Stimulated activated CD8-positive, alpha-beta memory T cell treated with anti-CD3 and anti-CD28 coated beads, Interleukin-2, amount 100 ng/mL, for 1 hour (primary cell): Measurements from ENCODE around the gene RP9.
A peak's percentile ranks its signal among the peaks of the same experiment; 100 is the strongest.

Experiments
- DNase-seq, 2 donors: peaks; one replicate each; pipeline ENCODE4 v3.0.0-alpha.2; 2020; ENCODE audit warnings: low read depth in 2 of 2

The RP9 gene, protein sequence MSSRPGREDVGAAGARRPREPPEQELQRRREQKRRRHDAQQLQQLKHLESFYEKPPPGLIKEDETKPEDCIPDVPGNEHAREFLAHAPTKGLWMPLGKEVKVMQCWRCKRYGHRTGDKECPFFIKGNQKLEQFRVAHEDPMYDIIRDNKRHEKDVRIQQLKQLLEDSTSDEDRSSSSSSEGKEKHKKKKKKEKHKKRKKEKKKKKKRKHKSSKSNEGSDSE

DNA sequence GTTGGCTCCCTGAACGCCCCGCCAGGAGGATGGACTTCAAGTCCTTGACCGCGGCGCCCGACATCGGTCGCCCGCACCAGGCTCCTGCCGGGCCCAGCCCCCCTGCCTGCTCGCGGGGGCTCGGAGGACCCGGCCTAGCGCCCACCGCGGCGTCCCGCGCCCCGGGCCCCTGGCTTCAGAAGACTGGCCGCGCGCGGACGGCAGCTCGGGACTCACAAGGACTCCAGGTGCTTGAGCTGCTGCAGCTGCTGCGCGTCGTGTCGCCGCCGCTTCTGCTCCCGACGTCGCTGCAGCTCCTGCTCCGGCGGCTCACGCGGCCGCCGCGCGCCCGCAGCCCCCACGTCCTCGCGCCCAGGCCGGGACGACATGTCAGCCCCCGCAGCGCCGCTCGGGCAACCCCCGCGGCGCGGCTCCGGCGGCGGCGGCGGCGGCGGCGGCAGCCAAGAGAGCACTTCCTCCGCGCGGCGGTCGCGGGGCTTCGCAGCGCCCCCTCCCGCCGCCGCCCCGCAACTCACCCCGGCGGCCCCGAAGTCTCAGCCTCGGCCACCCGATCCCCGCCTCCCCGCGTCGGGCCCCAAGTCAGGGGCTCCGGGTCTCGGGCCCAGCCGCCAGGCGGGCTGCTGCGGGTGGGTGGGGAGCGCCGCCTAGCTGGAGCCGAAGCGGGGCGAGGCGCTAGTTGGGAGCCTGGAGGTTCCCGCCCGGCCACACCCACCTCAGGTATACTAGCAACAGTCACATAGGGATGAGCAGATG, at the start of gene RP9:
Gene RP9, minus strand, starts transcription at position 400 of the 753 bp plus-strand sequence. Its CDS starts 32 bp downstream, at position 368.
- peak; percentile 41 to 63 for DNase-seq

DNA sequence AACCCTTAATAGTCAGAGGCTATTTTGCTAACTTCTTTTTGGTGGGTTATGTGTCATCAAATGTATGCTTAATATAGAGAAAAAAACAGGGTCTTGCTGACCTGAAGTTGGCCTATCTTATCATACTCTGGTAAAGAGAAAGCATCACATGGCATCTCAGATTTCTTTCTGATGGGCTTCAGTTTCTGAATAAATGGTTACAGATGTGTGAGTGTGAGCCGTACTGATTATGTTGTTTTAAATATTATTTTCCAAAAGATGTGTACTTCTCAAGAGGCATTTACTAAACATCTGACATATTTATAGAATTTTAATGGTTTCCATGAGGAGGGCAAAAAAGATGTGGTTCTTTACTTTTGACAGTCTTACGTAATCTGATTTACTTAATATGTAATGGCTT, 48.6 kb upstream of the RP9 start:
- no peak for DNase-seq

DNA sequence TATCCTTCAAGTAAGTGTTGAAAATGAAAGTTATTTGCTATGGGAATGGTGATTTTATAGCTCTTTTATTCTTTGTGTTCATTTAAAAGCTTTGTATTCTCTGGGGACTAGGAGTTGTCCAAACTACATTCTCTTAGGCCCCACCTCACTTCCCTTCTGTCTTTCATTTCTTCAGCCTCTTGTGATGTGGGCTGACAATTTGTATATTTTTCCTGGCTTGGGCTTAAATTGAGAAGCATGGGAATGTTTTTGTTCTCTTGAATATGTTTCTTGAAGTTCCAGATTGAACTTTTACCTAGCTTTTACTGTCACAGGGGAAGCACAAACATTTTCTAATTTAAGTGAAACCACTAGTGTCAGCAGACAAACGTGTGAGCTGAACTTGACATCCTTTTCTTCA, 48.1 kb upstream of the RP9 start:
- DNase-seq = no peak

DNA sequence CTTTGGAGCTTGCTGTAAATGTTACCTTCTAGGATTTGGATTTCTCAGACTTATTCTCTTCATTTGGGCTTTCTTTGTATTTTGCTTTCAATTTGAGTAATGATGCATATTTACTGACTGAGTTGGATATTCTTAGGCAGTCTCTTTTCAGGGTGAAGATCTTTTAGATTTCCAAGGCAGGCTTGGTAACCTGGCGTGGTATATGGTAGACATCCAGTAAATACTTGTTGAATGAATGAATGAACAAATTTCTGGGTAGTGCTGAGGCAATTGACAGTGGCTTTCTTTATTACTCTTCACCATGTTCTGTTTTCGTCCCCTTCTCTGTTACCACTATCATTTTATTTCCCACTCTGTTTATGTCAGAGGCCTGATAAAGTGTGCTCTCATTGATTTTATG, 47.2 kb upstream of the RP9 start:
- DNase-seq = no peak

DNA sequence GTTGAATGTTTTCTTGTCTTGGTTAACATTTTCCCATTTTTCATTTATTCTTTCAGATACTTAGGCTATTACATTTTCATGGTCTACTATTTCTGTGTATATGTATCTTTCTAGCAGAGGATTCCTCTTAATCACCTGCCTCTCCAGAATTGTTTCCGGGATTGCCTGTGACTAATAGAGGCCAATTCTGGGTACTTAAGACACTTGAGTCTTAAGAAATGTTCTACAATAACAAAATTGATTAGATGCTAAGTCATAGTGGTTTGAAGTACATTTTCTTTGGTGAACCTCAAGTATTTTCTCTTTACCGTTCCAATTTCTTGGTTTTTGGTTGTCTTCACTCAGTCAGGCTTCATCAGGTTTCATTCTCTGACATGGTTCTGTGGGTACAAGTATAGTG, 46.6 kb upstream of the RP9 start:
- no peak for DNase-seq

DNA sequence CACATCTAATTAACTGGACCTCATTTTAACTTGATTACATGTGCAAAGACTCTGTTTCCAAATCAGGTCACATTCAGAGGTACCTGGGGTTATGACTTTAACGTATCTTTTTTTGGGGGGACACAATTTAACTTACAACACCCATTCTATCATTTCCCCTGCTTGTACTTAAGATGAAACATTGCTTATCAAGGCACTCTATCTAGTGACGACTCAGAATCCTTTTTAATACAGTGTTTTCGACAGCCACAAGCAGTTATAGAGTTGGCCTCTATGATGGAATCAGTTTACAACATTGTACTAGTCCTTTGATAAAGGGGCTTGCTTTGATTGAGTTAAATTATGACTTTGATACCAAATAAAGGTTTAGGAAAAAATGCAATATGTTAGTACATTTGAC, 42.9 kb upstream of the RP9 start:
- DNase-seq = no peak

DNA sequence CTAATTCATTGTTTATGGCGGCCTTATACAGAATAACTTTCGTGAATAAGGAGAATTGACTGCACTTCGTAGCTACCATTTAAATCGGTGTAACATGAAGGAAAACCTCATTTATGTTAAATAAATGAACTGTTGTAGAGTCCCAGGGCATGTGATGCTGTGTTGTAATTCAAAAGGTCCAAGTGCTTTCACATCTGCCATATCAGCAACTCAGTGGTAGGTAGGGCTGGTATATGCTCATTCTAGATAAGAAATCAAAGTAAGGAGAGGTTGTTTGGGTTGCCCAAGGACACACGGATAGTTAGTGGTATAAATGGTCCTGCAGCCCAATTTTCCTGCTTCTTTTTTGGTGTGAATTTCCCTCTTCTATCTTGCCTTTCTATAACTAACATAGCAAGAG, 36.0 kb upstream of the RP9 start:
- no peak for DNase-seq

DNA sequence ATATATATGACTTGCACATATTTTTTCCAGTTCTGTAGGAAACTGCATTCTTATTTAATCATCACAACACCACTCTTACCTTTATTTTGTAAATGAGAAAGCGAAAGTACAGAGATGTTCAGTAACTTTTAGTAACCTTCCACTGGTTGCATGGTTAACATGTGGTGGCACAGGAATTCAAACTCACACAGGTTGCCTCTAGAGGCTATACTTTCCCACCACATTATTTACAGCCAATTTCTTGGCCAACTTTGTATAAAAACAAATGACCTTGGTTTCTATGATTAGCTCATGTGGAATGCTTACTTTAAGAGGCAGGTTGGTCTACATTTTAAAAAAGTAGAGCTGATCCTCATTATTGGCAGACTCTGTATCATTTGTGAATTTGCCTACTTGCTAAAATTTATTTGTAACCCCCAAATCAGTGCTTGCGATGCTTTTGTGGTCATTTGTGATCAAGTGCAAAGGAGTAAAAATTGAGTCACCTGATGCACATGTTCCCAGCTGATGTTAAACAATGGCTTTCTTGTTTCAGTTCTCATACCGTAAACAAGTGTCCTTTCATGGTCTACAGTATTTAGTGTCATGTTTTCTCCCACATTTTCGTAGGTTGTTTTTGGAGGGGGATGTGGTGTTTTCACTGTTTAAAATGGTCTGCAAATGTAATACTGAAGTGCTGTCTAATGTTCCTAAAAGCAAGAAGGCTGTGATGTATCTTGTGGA, 35.0 kb upstream of the RP9 start:
- no peak for DNase-seq

DNA sequence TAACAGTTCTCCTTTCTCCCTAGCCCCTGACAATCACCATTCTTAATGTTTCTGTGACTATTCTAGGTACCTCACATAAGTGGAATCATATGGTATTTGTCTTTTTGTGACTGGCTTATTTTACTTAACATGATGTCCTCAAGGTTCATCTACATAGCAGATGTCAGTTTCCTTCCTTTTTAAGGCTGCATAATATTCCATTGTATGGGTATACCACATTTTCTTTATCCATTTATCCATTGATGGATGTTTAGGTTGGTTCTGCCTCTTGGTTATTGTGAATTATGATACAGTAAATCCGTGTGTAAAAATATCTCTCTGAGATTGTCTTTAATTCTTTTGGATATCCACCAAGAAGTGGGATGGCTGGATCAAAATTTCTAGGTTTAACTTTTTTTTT, 33.4 kb upstream of the RP9 start:
- no peak for DNase-seq

DNA sequence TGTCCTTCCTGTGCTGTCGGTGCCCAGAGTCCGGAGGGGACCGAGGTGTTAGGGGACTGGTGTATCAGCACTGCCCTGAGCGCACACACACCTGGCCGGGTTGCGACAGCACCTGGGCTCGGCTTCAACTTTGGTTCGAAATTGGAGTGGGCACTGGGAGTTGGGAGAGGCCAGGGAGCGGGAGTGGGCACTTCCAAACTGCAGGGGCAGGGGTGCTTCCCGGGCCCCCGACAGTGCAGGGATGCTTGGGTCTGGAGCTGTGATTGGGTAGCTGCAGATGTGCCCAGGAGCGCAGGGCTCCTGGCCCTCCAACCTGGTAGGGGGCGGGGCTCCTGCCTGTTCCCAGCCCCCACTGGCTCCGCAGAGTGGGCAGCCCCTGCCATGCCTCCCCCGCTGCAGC, 27.9 kb upstream of the RP9 start:
- no peak for DNase-seq

DNA sequence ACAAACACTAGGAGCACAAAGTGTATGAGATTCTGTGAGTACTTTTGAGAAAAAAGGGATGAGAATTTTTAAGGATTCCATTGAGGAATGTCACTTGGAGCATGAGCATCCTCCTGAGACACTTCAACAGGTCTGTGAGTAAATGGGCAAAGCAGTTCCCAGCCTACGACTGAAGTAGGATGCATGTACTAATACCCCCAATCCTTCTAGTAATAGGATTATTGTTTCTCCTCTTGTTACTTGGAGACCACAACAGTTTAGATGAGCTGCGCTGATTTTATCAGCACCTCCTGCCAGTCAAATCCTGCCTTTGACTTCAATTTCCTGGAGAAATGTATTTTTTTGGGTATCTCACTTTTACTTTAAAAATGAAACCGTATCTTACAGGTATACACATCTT, 21.0 kb upstream of the RP9 start:
- no peak for DNase-seq

DNA sequence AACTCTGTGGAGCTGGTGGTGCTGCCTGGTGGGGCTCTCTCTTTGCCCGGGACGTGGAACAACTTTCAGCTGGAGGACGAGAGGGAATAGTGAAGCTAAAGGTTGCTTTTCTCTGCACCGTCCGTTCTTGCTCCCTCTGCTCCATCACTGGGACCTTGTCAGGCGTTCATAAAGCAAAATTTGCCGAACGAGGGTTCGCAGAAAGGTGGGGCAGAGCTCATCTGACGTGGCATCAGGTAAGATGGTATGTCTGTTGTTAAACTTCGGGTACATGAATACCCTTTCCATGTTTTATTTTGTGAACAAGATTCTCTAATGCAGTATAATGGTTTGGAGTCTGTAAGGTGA, 20.6 kb upstream of the RP9 start:
- DNase-seq = no peak

DNA sequence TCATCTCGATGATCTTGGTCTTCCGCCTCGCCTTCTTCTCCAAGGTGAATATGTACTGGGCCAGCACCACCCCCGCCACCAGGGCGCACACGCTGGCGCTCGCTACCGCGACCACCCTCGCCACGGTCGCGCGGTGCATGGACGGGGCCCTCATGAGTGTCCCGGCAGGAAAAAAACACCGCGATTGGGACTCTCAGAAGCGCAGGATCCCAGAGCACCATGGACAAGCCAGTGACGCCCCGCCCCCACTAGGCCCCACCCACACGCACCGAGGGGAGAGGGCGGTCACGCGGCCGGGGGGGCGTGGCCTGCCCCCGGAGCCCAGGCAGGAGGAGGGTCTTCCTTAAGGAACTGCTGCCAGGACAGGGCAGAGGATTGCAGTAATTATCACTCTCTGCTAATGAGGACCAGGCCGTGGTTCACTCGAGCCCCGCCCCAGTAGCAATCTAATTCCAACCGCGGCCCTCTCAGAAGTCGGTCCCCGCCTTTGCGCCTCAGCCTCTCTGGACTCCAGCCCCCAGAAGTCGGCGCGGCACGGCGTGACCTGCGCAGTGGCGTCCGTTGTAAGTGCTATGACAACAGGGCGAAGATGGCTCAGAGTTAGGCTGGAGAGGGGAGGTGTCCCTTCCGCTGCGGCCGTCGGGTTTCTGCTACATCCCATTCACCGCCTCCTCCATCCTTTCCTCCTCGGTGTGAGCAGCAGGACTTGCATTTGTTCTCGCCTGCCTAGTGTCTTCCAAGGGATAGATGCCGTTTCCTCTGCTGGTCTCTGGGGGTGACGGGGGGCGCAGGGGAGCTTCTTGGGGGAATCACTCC, 20.0 kb upstream of the RP9 start, which contains the start of gene BBS9:
Gene BBS9, plus strand, starts transcription at position 575 of the 816 bp plus-strand sequence. CDS start 16,689 bp downstream, outside the sequence.
- peak; percentile 73 to 78 for DNase-seq

DNA sequence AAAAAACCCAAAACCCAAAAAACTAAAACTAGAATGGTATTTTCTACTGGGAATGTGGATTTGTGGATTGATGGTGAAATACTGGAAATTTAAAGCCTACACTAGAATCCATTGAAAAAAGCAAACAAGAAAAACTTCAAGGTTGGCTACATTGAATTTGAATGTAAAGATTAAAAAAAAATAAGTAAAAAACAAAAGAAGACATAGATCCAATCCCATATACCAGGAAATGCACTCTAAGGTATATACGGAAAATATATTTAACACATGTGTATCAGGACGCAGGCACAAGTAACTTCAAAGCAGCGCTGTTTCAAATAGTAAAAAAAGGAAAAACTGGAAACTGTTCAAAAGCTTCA, 19.4 kb upstream of the RP9 start:
- no peak for DNase-seq

DNA sequence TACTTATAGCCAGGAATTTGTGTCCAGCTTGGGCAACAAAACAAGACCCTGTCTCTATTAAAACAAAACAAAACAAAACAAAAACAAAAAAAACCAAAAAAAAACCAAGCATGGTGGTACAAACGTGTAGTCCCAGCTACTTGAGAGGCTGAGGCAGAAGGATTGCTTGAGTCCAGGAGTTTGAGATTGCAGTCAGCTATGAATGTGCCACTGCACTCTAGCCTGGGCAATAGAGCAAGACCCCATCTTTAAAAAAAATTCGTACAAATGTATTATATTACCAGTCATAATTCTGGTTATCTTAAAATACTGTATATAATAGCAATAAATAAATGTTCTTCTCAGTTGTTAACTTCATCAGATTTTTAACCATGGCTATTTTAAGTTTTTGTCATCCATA, 17.9 kb upstream of the RP9 start:
- DNase-seq = no peak

DNA sequence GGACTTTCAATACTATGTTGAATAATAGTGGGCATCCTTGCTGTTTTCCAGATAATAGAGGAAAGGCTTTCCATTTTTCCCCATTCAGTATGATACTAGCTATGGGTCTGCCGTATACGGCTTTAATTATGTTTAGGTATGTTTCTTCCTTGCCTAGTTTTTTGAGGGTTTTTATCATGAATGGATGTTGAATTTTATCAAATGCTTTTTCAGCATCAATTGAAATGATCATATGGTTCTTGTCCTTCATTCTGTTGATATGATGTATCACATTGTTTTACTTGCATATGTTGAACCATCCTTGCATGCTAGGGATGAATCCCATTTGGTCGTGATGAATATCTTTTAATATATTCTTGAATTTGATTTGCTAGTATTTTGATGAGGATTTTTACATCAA, 9.2 kb upstream of the RP9 start:
- no peak for DNase-seq

DNA sequence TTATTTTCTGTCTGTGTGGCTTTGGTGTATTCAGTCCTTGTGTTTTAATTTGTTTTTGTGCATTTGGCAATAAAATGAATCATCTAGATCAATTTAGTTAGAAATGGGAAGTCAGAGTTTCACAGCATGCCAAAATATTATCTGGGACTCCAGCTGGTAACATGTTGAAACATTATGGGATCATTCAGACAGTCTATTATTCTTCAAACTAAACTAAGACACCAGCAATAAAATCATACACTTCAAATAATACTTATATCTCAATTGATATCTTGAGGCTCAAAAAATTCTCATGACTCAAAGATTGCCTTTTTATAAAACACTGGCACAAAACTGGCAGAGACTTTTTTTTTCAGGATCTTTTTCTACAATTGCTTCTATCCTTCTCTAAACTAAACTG, 5.8 kb upstream of the RP9 start:
- DNase-seq = no peak

DNA sequence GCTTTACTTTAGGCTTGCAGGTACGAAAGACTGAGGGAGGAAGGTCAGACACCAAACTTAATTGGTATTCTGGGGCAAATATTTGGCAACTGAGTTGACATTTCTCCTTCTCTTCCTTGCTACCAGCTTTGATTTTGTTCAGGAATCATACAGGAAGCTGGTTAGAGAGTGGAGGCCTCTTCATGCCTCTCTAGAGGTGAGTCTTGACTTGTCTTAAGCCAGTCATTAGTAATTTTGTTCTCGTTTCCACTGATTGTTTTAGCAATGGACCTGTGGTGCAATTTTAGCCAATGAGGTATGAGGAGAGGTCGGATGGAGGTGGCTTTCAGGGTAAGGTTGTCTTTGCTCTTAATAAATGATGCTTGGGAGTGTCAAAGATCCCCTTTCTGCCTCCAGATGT, 2.4 kb upstream of the RP9 start:
- no peak for DNase-seq

DNA sequence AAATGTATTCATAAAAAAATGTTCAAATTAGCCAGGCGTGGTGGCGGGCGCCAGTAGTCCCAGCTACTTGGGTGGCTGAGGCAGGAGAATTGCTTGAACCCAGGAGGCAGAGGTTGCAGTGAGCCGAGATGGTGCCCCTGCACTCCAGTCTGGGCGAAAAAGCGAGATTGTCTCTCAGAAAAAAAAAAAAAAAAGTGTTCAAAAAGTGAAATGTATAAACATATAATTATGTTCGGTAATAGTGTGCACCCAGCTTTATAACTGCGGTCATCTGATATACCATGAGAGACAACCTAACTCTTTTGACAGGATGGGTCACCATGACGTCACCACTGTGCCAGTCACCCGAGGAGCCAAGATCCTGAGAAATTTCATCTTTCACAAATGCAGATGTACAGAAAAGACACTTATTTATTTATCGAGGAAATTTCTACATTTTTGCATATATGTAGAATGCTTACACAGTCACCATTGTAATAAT, 594 bp upstream of the RP9 start:
- no peak for DNase-seq

DNA sequence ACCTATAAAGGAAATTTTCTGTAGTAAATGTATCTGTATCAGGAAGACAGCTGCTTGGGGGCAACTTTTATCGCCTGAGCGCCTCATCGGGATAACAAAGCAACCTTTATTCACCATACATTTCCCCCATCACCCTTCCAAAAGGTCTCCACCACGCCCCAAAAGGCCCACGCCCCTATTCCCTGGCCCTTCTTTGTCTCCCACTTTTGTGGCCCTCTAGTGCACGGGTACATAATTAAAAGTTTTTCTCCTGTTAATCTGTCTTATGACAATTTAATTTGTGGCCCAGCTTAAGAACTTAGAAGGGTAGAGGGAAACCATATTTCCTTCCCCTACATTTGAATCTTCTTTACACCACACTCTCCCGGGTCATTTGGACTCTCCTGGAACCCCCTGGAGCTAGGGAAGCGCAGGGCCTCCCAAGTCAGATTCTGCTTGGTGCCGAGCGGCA, 625 bp downstream of the RP9 start:
- no peak for DNase-seq

DNA sequence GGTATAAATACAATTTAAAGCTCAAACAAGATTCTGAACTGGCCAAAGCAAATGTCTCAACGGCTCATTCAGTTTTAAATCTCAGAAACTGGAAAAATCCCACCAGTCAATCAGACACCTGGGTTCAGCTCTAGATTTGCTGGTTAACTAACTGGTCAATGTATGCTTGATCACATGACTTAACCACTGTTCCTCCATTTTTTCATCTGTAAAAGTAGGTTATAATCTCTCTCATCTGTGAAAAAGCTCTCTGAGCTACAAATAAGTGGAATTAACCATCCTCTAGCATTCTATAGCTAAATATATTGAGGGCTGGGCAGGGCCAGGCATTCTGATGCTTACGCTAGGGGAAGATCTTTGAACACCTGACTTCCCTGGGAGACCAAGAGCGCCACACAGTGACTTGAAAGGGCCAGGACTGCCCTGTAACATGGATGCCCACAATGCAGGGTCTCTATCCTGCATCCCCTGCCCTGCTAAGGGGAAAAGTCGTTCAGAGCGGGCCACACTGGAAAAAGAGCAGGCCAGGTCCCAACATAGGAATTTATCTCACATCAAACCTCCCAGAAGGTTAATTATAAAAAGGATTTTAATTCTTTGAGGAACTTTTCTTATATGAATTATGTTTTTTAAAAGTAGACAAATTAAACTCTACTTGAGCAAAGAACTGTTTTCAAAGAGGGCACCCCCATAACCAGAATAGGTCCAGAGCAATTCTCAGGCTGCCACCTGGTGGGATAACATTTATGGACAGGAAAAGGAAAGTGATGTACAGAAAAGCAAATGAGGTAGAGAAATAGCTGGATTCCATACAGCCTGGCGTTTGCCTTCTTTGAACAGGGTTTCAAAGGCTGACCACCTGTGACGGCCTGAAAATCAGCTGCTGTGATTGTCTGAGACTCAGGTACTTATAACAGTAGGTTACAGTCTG, 1.8 kb downstream of the RP9 start:
- DNase-seq = no peak
